ENCODE results near the gene RSPH6A. TPM values are rescaled to one million over a fixed set of nuclear protein-coding genes. Genes with fewer than 3 reads are reported as not detected.
A peak's percentile ranks its signal among the peaks of the same experiment; 100 is the strongest.

RSPH6A gene
- polyA plus RNA-seq, 3 donors, result not detected

DNA sequence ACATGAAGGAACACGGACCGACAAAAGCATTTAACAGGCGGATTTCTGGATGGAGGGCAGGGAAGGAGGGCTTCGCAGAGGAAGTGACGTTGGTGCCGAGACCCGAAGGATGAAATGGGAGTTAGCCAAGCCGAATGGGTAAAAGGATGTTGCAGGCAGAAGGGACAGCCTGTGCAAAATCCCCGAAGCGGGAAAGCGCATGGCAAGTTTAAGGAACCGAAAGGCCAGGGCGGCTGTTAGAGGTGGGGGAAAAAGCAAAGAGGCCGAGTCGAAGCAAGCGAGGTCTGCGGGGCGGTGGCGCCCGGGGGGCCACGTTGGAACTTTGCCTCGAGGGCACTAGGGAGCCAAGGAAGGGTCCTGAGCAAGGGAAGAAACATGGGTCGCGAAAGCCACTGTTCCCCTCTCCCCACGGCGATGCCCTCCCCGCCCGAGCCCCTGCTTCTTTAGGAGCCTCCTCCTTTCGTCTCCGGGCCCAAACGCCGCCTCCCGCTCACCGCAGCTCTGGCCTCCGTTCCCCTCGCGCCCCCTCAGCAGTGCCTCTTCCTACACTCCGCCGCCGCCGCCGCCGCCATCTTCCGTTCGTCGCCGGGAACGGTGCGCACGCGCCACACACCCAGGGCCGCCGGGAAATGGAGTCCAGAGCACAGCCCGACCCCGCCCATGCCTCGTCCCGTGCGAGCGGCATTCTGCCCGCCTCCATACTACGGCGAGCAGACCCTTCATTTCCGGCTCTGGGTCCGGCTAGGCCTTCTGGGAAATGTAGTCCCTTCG is 47.6 kb upstream of the RSPH6A start, which contains the start of gene SYMPK:
Gene SYMPK, minus strand, starts transcription at position 584 of the 771 bp plus-strand sequence. CDS start 8,652 bp downstream, outside the sequence.
- under 1% methylated on average over 56 of the region's 65 CpGs for WGBS (ENCODE audit: insufficient coverage)
- Histone ChIP-seq H2AFZ (ENCODE audit: insufficient read depth, low read depth, low read length, poor library complexity, severe bottlenecking) (peak within 1 kb of the TSS; percentile 87), H4K20me1 (ENCODE audit: insufficient read depth, low read length) (peaks cover 37% of the 10 kb centered on the region), H3K9ac (ENCODE audit: insufficient read depth, low read length, poor library complexity, severe bottlenecking) (peak within 1 kb of the TSS; percentile 90), H3K79me2 (ENCODE audit: insufficient read depth, low read length) (peaks cover 49% of the 10 kb centered on the region), H3K27ac (ENCODE audit: low read depth in 1 of 2, low read length in 2 of 2) (peak within 1 kb of the TSS; percentile 94 to 97), H3K27me3 (ENCODE audit: control insufficient read depth in 2 of 2, insufficient read depth in 2 of 2, low read length in 2 of 2) (peaks cover 21 to 35% of the 10 kb centered on the region in 2 donors), H3K4me3 (replicated peaks in 1 of 3; ENCODE audit: low read depth in 2 of 3, low read length in 3 of 3) (peak within 1 kb of the TSS; percentile 80 to 89 (median 86)), H3K4me1 (ENCODE audit: control insufficient read depth in 1 of 2, insufficient read depth in 2 of 2, low read length in 2 of 2) (peaks cover 27 to 37% of the 10 kb centered on the region in 2 donors), H3K9me3 (replicated peaks in 1 of 2; ENCODE audit: control insufficient read depth in 1 of 2, insufficient read depth in 1 of 2, low read length in 2 of 2) (peaks cover 0 to 8% of the 10 kb centered on the region in 2 donors), H3K36me3 (replicated peaks in 1 of 2; ENCODE audit: control insufficient read depth in 1 of 2, insufficient read depth in 2 of 2, low read length in 2 of 2) (peaks cover 18 to 21% of the 10 kb centered on the region in 2 donors), H3K4me2 (replicated peaks; ENCODE audit: extremely low read depth, low read length, poor library complexity, severe bottlenecking) (peak within 1 kb of the TSS; percentile 78)
- peaks cover 30% of the 10 kb centered on the region for H3K4me1 Mint-ChIP-seq
- intact Hi-C loops (cut with micrococcal nuclease), result loop anchor here (1.0 to 10.0 kb wide), 6 partner anchors 24 to 992 kb away; partner anchors contain the start of genes IRF2BP1 (in 2 of the 2), AP2S1 (in 1 of the 2), CCDC61 (in 1 of the 2) and FBXO46 (in 1 of the 2)
- TF ChIP-seq, protein P1, sequence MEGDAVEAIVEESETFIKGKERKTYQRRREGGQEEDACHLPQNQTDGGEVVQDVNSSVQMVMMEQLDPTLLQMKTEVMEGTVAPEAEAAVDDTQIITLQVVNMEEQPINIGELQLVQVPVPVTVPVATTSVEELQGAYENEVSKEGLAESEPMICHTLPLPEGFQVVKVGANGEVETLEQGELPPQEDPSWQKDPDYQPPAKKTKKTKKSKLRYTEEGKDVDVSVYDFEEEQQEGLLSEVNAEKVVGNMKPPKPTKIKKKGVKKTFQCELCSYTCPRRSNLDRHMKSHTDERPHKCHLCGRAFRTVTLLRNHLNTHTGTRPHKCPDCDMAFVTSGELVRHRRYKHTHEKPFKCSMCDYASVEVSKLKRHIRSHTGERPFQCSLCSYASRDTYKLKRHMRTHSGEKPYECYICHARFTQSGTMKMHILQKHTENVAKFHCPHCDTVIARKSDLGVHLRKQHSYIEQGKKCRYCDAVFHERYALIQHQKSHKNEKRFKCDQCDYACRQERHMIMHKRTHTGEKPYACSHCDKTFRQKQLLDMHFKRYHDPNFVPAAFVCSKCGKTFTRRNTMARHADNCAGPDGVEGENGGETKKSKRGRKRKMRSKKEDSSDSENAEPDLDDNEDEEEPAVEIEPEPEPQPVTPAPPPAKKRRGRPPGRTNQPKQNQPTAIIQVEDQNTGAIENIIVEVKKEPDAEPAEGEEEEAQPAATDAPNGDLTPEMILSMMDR (IDR thresholded peaks at IDR 0.05), result no peak
- peak; percentile 98 for DNase-seq
- H3K27me3 Mint-ChIP-seq (ENCODE audit: low read depth in 3 of 3), result peaks cover 37 to 48% (median 46%) of the 10 kb centered on the region in 3 donors
- H3K4me3 Mint-ChIP-seq, result peak within 1 kb of the TSS; percentile 88 to 92
- H3K9me3 Mint-ChIP-seq, result peaks cover 0 to 20% (median 10%) of the 10 kb centered on the region in 7 donors
- peaks cover 27 to 33% of the 10 kb centered on the region in 2 donors for H3K36me3 Mint-ChIP-seq
- peak within 1 kb of the TSS; percentile 87 to 98 (median 97) for H3K27ac Mint-ChIP-seq

DNA sequence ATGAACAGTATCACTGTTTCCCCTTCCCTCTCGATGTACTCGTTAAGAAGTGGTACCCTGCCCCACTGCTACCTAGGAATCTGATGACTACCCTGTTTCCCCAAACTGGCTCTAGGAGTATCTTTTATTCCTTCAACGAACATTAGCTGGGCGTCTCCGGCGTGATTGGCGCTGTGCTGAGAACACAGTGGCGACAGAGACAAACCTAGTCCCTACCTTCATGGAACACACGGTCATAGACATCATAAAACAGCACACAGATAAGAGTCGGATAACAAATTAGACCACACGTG is 47.1 kb upstream of the RSPH6A start:
- peaks cover 18 to 21% of the 10 kb centered on the region in 2 donors for H3K36me3 ChIP-seq (replicated peaks in 1 of 2; ENCODE audit: control insufficient read depth in 1 of 2, insufficient read depth in 2 of 2, low read length in 2 of 2)
- 2% methylated on average over 10 of the region's 11 CpGs for WGBS (ENCODE audit: insufficient coverage)
- TF ChIP-seq, protein P1 (IDR thresholded peaks at IDR 0.05), result no peak
- peak overlapping the region; percentile 78 for H3K4me2 ChIP-seq (replicated peaks; ENCODE audit: extremely low read depth, low read length, poor library complexity, severe bottlenecking)
- no peak for DNase-seq
- Mint-ChIP-seq H3K4me1 (peaks cover 30% of the 10 kb centered on the region), H3K9me3 (peaks cover 0 to 20% (median 10%) of the 10 kb centered on the region in 7 donors), H3K27me3 (ENCODE audit: low read depth in 3 of 3) (peaks cover 34 to 43% (median 41%) of the 10 kb centered on the region in 3 donors), H3K4me3 (peak overlapping the region; percentile 88 to 92), H3K27ac (peak overlapping the region; percentile 87 to 98 (median 97)), H3K36me3 (peaks cover 27 to 35% of the 10 kb centered on the region in 2 donors)
- peak overlapping the region; percentile 94 to 97 for H3K27ac ChIP-seq (ENCODE audit: low read depth in 1 of 2, low read length in 2 of 2)
- peaks cover 38% of the 10 kb centered on the region for H4K20me1 ChIP-seq (ENCODE audit: insufficient read depth, low read length)
- H3K4me1 ChIP-seq (ENCODE audit: control insufficient read depth in 1 of 2, insufficient read depth in 2 of 2, low read length in 2 of 2), result peaks cover 27 to 37% of the 10 kb centered on the region in 2 donors
- intact Hi-C loops (cut with micrococcal nuclease), result loop anchor here (2.0 to 10.0 kb wide), 5 partner anchors 40 to 993 kb away; partner anchors contain the start of genes AP2S1 (in 1 of the 2), CCDC61 (in 1 of the 2), FBXO46 (in 1 of the 2) and MEIOSIN (in 1 of the 2)
- peak overlapping the region; percentile 90 for H3K9ac ChIP-seq (ENCODE audit: insufficient read depth, low read length, poor library complexity, severe bottlenecking)
- peaks cover 21 to 35% of the 10 kb centered on the region in 2 donors for H3K27me3 ChIP-seq (ENCODE audit: control insufficient read depth in 2 of 2, insufficient read depth in 2 of 2, low read length in 2 of 2)
- peak overlapping the region; percentile 87 for H2AFZ ChIP-seq (ENCODE audit: insufficient read depth, low read depth, low read length, poor library complexity, severe bottlenecking)
- H3K79me2 ChIP-seq (ENCODE audit: insufficient read depth, low read length), result peaks cover 51% of the 10 kb centered on the region
- H3K9me3 ChIP-seq (replicated peaks in 1 of 2; ENCODE audit: control insufficient read depth in 1 of 2, insufficient read depth in 1 of 2, low read length in 2 of 2), result peaks cover 0 to 8% of the 10 kb centered on the region in 2 donors
- peak overlapping the region; percentile 80 to 89 (median 86) for H3K4me3 ChIP-seq (replicated peaks in 1 of 3; ENCODE audit: low read depth in 2 of 3, low read length in 3 of 3)
